Neural cell (in vitro differentiated cells): ENCODE results near the gene NDUFB7. TPM values are rescaled to one million over a fixed set of nuclear protein-coding genes. Genes with fewer than 3 reads are reported as not detected.
"Not testable (repeated sequence)": the region's sequence is repeated elsewhere in the genome, so short reads cannot be mapped to it uniquely, and the experiment has no call there.

ENCODE experiments used
- H2AFZ ChIP-seq: fragments of 200-600, 300-800 bp; sonication (generic), shearing (Covaris generic); 2 replicates; pipeline ENCODE4 v1.6.0; 2014; ENCODE audit warnings: low read depth, mild to moderate bottlenecking, antibody characterized with exemption, low read length, moderate library complexity
- H3F3A ChIP-seq: fragments of 200-600 bp; shearing (Covaris generic); 2 replicates; pipeline ENCODE4 v1.6.1; 2016; ENCODE audit warnings: mild to moderate bottlenecking, moderate library complexity, mixed read lengths, antibody characterized with exemption, low read length; ENCODE audit not compliant: insufficient read depth, poor library complexity, severe bottlenecking
- H3K27ac ChIP-seq: fragments of 200-600, 300-800 bp; sonication (generic), shearing (Covaris generic); 2 replicates; pipeline ENCODE4 v1.5.1; 2014; ENCODE audit warnings: mild to moderate bottlenecking, low read length, moderate library complexity
- H3K27me3 ChIP-seq: fragments of 300-800, 200-600 bp; sonication (generic), shearing (Covaris generic); 2 replicates; pipeline ENCODE4 v1.6.0; 2014; ENCODE audit warnings: mild to moderate bottlenecking, low read depth, low read length, moderate library complexity; ENCODE audit not compliant: insufficient read depth
- H3K36me3 ChIP-seq: fragments of 300-800, 200-600 bp; sonication (generic), shearing (Covaris generic); 2 replicates; pipeline ENCODE4 v1.5.1; 2014; ENCODE audit warnings: mild to moderate bottlenecking, antibody characterized with exemption, low read length, moderate library complexity; ENCODE audit not compliant: insufficient read depth
- H3K4me2 ChIP-seq: fragments of 300-800, 200-600 bp; sonication (generic), shearing (Covaris generic); 2 replicates; pipeline ENCODE4 v1.6.0; 2014; ENCODE audit warnings: mild to moderate bottlenecking, low read length
- H3K4me3 ChIP-seq: fragments of 300-800, 200-600 bp; sonication (generic), shearing (Covaris generic); 2 replicates; pipeline ENCODE4 v1.5.1; 2014; ENCODE audit warnings: mild to moderate bottlenecking, low read length, moderate library complexity
- H3K79me2 ChIP-seq: fragments of 200-600 bp; shearing (Covaris generic); replicated peaks from 2 replicates; pipeline ENCODE4 v1.6.0; 2014; ENCODE audit warnings: mild to moderate bottlenecking, low read length, moderate library complexity; ENCODE audit not compliant: insufficient read depth
- H3K9ac ChIP-seq: fragments of 300-800, 200-600 bp; sonication (generic), shearing (Covaris generic); 2 replicates; pipeline ENCODE4 v1.6.1; 2016; ENCODE audit warnings: mild to moderate bottlenecking, low read length, mixed read lengths
- H3K9me2 ChIP-seq: fragments of 200-600 bp; shearing (Covaris generic); 2 replicates; pipeline ENCODE4 v1.6.1; 2016; ENCODE audit warnings: mild to moderate bottlenecking, low read length, mixed read lengths; ENCODE audit not compliant: insufficient read depth
- H3K9me3 ChIP-seq: fragments of 200-600, 300-800 bp; sonication (generic), shearing (Covaris generic); 2 replicates; pipeline ENCODE4 v1.6.1; 2016; ENCODE audit warnings: mild to moderate bottlenecking, mixed run types, low read length, moderate library complexity, mixed read lengths
- H4K20me1 ChIP-seq: fragments of 200-600 bp; shearing (Covaris generic); 2 replicates; pipeline ENCODE4 v1.6.1; 2016; ENCODE audit warnings: mild to moderate bottlenecking, mixed run types; ENCODE audit not compliant: insufficient read depth
- EP300 ChIP-seq: fragments of 450-650 bp; conservative IDR thresholded peaks from 2 replicates; pipeline ENCODE4 v1.6.1; 2014; ENCODE audit warnings: antibody characterized with exemption, mild to moderate bottlenecking, moderate library complexity; ENCODE audit not compliant: poor library complexity, severe bottlenecking
- EZH2 ChIP-seq: fragments of 200-600, 300-800 bp; shearing (Covaris generic), sonication (generic); IDR thresholded peaks from 2 replicates; pipeline ENCODE4 v1.6.1; 2014; ENCODE audit warnings: antibody characterized with exemption, low read length, borderline replicate concordance, mild to moderate bottlenecking; ENCODE audit not compliant: insufficient read depth, poor library complexity, severe bottlenecking
- MXI1 ChIP-seq: fragments of 450-650 bp; conservative IDR thresholded peaks from 2 replicates; pipeline ENCODE4 v1.6.1; 2014; ENCODE audit warnings: antibody characterized with exemption, mild to moderate bottlenecking; ENCODE audit not compliant: poor library complexity, severe bottlenecking
- POLR2AphosphoS5 ChIP-seq: IDR thresholded peaks from 2 replicates; pipeline ENCODE4 v1.6.1; 2012
- RAD21 ChIP-seq: fragments of 450-650 bp; conservative IDR thresholded peaks from 2 replicates; pipeline ENCODE4 v1.6.1; 2014; ENCODE audit warnings: antibody characterized with exemption, mild to moderate bottlenecking, moderate library complexity
- SMC3 ChIP-seq: fragments of 450-650 bp; conservative IDR thresholded peaks from 2 replicates; pipeline ENCODE4 v1.6.1; 2014; ENCODE audit warnings: antibody characterized with exemption, mild to moderate bottlenecking, moderate library complexity; ENCODE audit not compliant: poor library complexity
- TAF1 ChIP-seq: IDR thresholded peaks from 2 replicates; pipeline ENCODE4 v1.6.1; 2012; ENCODE audit warnings: low read depth
- polyA plus RNA-seq: library from polyadenylated mRNA; depleted of rRNA; stranded (reverse); fragments of >200 nt; gene quantifications from 2 replicates; pipeline ENCODE4 v1.2.3, GENCODE V29; 2014
- TF ChIP-seq, protein P1 (sequence below): fragments of 450-650 bp; IDR thresholded peaks from 2 replicates; pipeline ENCODE4 v1.5.1; 2014; ENCODE audit warnings: antibody characterized with exemption, mild to moderate bottlenecking, moderate library complexity; ENCODE audit not compliant: poor library complexity, severe bottlenecking
- TF ChIP-seq, protein P2 (sequence below): IDR thresholded peaks from 2 replicates; pipeline ENCODE4 v1.6.1; 2012; ENCODE audit warnings: borderline replicate concordance

NDUFB7 gene
- polyA plus RNA-seq, 1 donor from 2014 or later, result 615 TPM

GRCh38 chr19:14553042-14553938 lies 18.6 kb downstream of the NDUFB7 start:
- Histone ChIP-seq H2AFZ (no peak overlapping the region), H3K36me3 (no peaks in the 10 kb centered on the region), H3F3A (no peaks in the 10 kb centered on the region), H3K9me2 (no peaks in the 10 kb centered on the region), H3K4me3 (no peak overlapping the region), H3K27ac (no peak overlapping the region), H3K4me2 (no peak overlapping the region), H3K9ac (no peak overlapping the region), H3K79me2 (no peaks in the 10 kb centered on the region), H3K9me3 (no peaks in the 10 kb centered on the region), H4K20me1 (no peaks in the 10 kb centered on the region), H3K27me3 (no peaks in the 10 kb centered on the region)
- TF ChIP-seq MXI1, result no peak
- TF ChIP-seq, protein P1, sequence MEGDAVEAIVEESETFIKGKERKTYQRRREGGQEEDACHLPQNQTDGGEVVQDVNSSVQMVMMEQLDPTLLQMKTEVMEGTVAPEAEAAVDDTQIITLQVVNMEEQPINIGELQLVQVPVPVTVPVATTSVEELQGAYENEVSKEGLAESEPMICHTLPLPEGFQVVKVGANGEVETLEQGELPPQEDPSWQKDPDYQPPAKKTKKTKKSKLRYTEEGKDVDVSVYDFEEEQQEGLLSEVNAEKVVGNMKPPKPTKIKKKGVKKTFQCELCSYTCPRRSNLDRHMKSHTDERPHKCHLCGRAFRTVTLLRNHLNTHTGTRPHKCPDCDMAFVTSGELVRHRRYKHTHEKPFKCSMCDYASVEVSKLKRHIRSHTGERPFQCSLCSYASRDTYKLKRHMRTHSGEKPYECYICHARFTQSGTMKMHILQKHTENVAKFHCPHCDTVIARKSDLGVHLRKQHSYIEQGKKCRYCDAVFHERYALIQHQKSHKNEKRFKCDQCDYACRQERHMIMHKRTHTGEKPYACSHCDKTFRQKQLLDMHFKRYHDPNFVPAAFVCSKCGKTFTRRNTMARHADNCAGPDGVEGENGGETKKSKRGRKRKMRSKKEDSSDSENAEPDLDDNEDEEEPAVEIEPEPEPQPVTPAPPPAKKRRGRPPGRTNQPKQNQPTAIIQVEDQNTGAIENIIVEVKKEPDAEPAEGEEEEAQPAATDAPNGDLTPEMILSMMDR, result no peak
- no peak for TF ChIP-seq TAF1
- TF ChIP-seq EZH2, result no peak
- TF ChIP-seq POLR2AphosphoS5, result no peak
- TF ChIP-seq SMC3, result no peak
- no peak for TF ChIP-seq EP300
- no peak for TF ChIP-seq RAD21
- TF ChIP-seq, protein P2, sequence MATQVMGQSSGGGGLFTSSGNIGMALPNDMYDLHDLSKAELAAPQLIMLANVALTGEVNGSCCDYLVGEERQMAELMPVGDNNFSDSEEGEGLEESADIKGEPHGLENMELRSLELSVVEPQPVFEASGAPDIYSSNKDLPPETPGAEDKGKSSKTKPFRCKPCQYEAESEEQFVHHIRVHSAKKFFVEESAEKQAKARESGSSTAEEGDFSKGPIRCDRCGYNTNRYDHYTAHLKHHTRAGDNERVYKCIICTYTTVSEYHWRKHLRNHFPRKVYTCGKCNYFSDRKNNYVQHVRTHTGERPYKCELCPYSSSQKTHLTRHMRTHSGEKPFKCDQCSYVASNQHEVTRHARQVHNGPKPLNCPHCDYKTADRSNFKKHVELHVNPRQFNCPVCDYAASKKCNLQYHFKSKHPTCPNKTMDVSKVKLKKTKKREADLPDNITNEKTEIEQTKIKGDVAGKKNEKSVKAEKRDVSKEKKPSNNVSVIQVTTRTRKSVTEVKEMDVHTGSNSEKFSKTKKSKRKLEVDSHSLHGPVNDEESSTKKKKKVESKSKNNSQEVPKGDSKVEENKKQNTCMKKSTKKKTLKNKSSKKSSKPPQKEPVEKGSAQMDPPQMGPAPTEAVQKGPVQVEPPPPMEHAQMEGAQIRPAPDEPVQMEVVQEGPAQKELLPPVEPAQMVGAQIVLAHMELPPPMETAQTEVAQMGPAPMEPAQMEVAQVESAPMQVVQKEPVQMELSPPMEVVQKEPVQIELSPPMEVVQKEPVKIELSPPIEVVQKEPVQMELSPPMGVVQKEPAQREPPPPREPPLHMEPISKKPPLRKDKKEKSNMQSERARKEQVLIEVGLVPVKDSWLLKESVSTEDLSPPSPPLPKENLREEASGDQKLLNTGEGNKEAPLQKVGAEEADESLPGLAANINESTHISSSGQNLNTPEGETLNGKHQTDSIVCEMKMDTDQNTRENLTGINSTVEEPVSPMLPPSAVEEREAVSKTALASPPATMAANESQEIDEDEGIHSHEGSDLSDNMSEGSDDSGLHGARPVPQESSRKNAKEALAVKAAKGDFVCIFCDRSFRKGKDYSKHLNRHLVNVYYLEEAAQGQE, result no peak

DNA sequence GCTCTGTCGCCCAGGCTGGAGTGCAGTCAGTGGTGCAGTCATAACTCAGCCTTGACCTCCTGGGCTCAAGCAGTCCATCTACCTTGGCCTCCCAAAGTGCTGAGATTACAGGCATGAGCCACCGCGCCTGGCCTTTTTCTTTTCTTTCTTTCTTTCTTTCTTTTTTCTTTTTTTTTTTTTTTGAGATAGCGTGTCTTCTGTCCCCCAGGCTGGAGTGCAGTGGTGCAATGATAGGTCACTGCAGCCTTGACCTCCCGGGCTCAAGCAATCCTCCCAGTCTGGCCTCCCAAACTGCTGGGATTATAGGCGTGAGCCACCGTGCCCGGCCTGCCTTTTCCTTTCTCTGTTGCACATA lies 19.9 kb downstream of the NDUFB7 start:
- H3F3A ChIP-seq, H3K9me2 ChIP-seq, H3K36me3 ChIP-seq, H3K9ac ChIP-seq, H3K4me3 ChIP-seq, H3K27me3 ChIP-seq, H3K4me2 ChIP-seq, H2AFZ ChIP-seq, H3K27ac ChIP-seq, H3K79me2 ChIP-seq, H4K20me1 ChIP-seq, H3K9me3 ChIP-seq: not testable (repeated sequence)
